IPS-15b (cell line): ENCODE results near the gene C12orf43.

Experiments
- H3K27me3 ChIP-seq: one replicate; pipeline ENCODE4 v1.6.1; 2013; ENCODE audit warnings: low read length; ENCODE audit not compliant: control insufficient read depth, insufficient read depth
- H3K36me3 ChIP-seq: one replicate; pipeline ENCODE4 v1.6.1; 2013; ENCODE audit warnings: low read length; ENCODE audit not compliant: control insufficient read depth, insufficient read depth
- H3K4me1 ChIP-seq: one replicate; pipeline ENCODE4 v1.6.1; 2013; ENCODE audit warnings: mild to moderate bottlenecking, low read length; ENCODE audit not compliant: control insufficient read depth, insufficient read depth
- H3K4me3 ChIP-seq: one replicate; pipeline ENCODE4 v1.5.1; 2013; ENCODE audit warnings: low read depth, low read length
- H3K9ac ChIP-seq: one replicate; pipeline ENCODE4 v1.6.1; 2013; ENCODE audit warnings: low read depth, mild to moderate bottlenecking, low read length
- H3K9me3 ChIP-seq: one replicate; pipeline ENCODE4 v1.6.1; 2013; ENCODE audit warnings: mild to moderate bottlenecking, low read length; ENCODE audit not compliant: control insufficient read depth, insufficient read depth

The C12orf43 gene

GRCh38 chr12:120961604-120962531 is 54.4 kb downstream of the C12orf43 start:
- no peaks in the 10 kb centered on the region for H3K36me3 ChIP-seq
- no peaks in the 10 kb centered on the region for H3K4me1 ChIP-seq
- H3K9ac ChIP-seq, result no peak overlapping the region
- no peaks in the 10 kb centered on the region for H3K27me3 ChIP-seq
- no peak overlapping the region for H3K4me3 ChIP-seq
- no peaks in the 10 kb centered on the region for H3K9me3 ChIP-seq

GRCh38 chr12:120960657-120961056 is 55.6 kb downstream of the C12orf43 start:
- no peaks in the 10 kb centered on the region for H3K9me3 ChIP-seq
- no peak overlapping the region for H3K4me3 ChIP-seq
- no peak overlapping the region for H3K9ac ChIP-seq
- H3K27me3 ChIP-seq, result no peaks in the 10 kb centered on the region
- H3K4me1 ChIP-seq, result no peaks in the 10 kb centered on the region
- H3K36me3 ChIP-seq, result no peaks in the 10 kb centered on the region

- H3K9me3 ChIP-seq, result no peaks in the 10 kb centered on the region
- no peaks in the 10 kb centered on the region for H3K4me1 ChIP-seq
- H3K4me3 ChIP-seq, result no peak overlapping the region
- H3K36me3 ChIP-seq, result no peaks in the 10 kb centered on the region
- no peaks in the 10 kb centered on the region for H3K27me3 ChIP-seq
- H3K9ac ChIP-seq, result no peak overlapping the region
Measured at GRCh38 chr12:120959111-120959878, 57.0 kb downstream of the C12orf43 start.

- Histone ChIP-seq H3K27me3 (no peaks in the 10 kb centered on the region), H3K9me3 (no peaks in the 10 kb centered on the region), H3K9ac (no peak overlapping the region), H3K36me3 (no peaks in the 10 kb centered on the region), H3K4me1 (no peaks in the 10 kb centered on the region), H3K4me3 (no peak overlapping the region)
Measured at GRCh38 chr12:120956579-120957300, 59.5 kb downstream of the C12orf43 start.

- Histone ChIP-seq H3K9me3 (no peaks in the 10 kb centered on the region), H3K4me1 (no peaks in the 10 kb centered on the region), H3K36me3 (no peaks in the 10 kb centered on the region), H3K4me3 (no peak overlapping the region), H3K27me3 (no peaks in the 10 kb centered on the region), H3K9ac (no peak overlapping the region)
Measured at GRCh38 chr12:120955232-120955631, 61.1 kb downstream of the C12orf43 start.

GRCh38 chr12:120950807-120951206 is 65.5 kb downstream of the C12orf43 start:
- no peaks in the 10 kb centered on the region for H3K4me1 ChIP-seq
- no peaks in the 10 kb centered on the region for H3K9me3 ChIP-seq
- no peak overlapping the region for H3K4me3 ChIP-seq
- H3K27me3 ChIP-seq, result no peaks in the 10 kb centered on the region
- H3K9ac ChIP-seq, result no peak overlapping the region
- no peaks in the 10 kb centered on the region for H3K36me3 ChIP-seq
